Iris pigment epithelial cell (primary cell): ENCODE results near the gene TFCP2.
A peak's percentile ranks its signal among the peaks of the same experiment; 100 is the strongest.
"Not testable (repeated sequence)": the region's sequence is repeated elsewhere in the genome, so short reads cannot be mapped to it uniquely, and the experiment has no call there.

Source experiments
- DNase-seq: peaks from one replicate; pipeline ENCODE4 v3.0.0-alpha.2; 2011; ENCODE audit warnings: low read depth

TFCP2 gene

DNA sequence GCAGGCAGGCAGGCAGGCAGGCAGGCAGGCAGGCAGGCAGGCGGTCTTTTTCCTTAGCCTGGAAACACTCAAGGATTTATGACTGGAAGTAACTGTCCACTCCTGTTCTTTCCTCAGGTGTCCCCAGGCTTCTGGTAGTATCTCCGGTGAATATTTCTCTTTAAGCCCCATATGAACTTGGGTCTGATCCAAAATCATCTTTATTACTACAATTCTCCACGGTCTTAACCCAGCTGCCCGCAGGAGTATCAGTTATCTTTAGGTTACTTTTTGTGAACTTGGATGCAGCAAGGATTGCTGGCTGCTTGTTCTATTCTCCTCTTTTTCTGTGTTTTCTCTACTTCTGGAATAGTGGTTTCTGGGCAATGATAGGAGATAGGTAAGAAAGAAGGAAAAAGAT, 92.8 kb downstream of the TFCP2 start:
- DNase-seq, result no peak

GRCh38 chr12:51078866-51079265, 94.1 kb downstream of the TFCP2 start:
- DNase-seq, result not testable (repeated sequence)

GRCh38 chr12:51078346-51078745, 94.6 kb downstream of the TFCP2 start:
- not testable (repeated sequence) for DNase-seq

- DNase-seq, result peak; percentile 60
These were observed 95.0 kb downstream of the TFCP2 start for GRCh38 chr12:51077930-51078329.

GRCh38 chr12:51076236-51076930, 96.6 kb downstream of the TFCP2 start:
- DNase-seq, result no peak

GRCh38 chr12:51075390-51075789, 97.5 kb downstream of the TFCP2 start:
- no peak for DNase-seq

DNA sequence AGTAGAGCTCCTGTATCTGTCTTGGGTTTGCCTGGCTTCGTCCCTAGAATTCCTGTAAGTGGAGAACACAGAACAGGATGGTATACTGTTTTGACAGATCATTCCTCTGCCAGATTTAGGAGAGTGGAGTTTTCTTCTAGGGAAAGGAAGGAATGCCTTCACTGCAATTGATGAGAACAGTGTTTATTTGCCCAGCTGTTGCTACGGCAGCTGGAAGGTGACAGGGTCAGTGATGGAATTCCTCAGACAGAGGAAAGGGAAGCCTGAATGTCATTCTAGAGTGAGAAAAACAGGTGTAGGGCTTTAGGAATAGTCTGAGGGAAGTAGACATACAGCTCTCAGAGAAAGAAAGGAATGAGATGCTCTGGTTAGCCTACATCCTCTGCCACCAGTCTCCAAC, 101.3 kb downstream of the TFCP2 start:
- DNase-seq, result no peak

DNA sequence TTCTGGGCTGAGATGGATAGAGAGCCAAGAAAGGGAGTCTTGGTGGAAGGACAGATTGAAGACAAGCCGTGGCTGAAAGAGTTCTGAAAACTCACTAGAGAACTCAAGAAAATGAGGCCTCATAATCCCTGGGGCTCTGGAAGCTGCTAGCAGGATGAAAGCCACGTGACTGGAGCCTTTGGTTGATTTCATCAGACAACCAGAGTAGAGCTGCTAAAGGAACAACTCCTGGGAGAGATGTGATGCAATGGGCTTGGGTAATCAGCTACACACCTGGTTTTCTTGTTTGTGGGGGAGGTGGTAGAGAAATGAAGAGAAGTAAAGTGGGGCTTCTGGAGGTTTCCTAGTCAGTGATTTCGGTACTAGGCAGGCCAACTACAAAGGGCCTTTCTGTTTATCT, 102.9 kb downstream of the TFCP2 start:
- peak; percentile 89 for DNase-seq

GRCh38 chr12:51067771-51068170, 105.2 kb downstream of the TFCP2 start:
- DNase-seq, result no peak

GRCh38 chr12:51067229-51067628, 105.7 kb downstream of the TFCP2 start:
- DNase-seq, result no peak

DNA sequence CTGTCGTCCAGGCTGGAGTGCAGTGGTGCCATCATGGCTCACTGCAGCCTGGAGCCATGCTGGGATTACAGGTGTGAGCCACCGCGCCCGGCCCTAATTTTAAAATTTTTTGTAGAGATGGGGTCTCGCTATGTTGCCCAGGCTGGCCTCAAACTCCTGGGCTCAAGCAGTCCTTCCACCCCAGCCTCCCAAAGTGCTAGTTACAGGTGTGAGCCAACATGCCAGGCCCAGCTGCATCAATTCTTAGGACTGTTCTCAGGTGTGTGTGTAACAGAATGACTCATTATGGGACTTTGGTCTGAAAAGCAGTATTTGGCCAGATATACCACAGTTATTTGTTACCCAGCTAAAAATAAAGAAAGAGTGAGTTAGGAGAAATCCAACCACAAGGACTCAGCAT, 107.4 kb downstream of the TFCP2 start:
- no peak for DNase-seq

DNA sequence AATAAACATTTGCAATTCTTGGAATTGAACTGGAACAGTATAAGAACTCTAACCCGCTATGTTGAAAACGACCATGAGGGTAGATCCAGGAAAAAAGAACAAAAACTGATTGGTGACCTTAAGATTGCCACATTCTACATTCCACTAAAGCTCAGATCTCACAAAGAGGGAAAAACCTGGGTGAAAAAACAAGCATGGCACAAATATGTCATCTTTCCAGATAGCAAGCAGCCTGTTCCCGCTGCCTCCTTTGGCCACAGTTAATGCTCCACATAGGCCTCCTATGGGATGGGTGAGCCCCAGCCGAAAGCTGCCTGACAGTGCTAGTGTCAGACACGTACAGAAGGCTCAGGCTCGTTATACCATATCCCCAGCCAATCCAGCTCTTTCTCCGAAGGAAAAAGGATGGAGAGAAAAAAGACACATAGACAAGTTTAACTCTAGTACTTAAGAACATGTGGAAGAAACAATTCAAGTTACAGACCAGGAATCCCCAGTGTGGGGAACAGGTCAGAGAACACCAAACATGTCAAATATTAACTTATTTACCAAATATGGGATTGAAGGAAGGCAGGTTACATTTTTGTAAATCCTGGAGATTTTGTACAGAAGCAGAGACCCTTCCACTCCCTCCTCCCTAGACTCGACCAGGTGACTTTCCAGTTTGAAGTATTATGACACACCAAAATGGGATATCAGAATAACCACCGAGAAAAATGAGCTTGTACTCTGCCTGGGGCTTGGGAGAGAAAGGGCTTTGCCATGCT, 110.1 kb downstream of the TFCP2 start:
- DNase-seq, result no peak

DNA sequence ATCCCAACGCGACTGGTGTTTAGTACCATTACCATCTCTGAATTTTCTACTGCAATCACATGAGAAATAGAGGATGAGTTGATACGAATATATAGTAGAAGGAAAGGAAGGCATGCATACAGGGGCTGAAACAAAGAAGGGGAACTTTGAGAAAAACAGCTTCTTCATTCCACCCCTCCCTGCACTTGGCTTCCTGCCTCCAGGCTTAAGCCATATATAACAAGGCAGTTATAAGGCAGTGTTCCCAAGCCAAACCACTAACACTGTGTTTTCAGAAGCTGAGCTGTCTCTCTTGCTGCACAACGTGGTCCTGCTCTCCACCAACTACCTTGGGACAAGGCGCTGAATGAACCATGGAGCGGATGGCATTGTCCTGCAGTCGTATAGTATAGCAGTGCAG, 113.8 kb downstream of the TFCP2 start:
- DNase-seq, result no peak

GRCh38 chr12:51056242-51056641, 116.7 kb downstream of the TFCP2 start:
- DNase-seq, result peak; percentile 95

GRCh38 chr12:51055060-51055459, 117.9 kb downstream of the TFCP2 start:
- DNase-seq, result no peak

DNA sequence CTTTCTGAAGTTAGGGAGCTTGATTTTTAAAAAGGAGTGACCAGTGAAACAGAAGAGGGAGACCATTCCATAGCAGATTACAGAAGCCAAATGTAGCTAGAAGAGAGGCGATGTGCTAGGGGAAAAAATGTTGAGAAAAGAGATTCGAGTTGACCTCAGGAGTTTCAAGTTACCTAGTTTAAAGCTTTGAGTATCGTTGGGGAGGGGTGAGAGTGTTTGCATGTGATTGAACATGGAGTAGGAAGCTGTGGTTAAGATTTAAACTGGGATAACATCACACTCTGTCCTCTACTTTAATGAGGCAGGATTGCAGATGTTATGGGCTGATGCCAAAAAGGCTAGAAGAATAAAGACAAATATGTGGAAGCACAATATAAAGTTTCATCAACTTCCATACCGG, 121.1 kb downstream of the TFCP2 start:
- peak; percentile 34 for DNase-seq

DNA sequence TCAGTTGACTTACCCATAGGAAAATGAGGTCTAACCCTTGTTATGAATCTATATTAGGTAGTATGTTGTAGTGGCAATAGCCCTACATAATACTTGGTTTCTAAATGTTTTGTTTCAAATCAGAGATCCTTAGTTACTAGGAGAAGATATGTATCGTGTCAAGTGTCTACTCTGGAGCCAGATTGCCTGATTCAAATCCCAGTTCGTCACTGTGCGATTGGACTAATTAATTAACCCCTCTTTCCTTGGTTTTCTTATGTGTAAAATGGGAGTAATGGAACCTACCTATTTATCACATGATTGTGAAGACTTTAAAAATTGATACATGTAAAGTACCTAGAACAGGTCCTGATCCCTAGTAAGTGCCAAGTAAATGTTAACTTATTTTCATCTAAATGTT, 123.4 kb downstream of the TFCP2 start:
- DNase-seq, result no peak

DNA sequence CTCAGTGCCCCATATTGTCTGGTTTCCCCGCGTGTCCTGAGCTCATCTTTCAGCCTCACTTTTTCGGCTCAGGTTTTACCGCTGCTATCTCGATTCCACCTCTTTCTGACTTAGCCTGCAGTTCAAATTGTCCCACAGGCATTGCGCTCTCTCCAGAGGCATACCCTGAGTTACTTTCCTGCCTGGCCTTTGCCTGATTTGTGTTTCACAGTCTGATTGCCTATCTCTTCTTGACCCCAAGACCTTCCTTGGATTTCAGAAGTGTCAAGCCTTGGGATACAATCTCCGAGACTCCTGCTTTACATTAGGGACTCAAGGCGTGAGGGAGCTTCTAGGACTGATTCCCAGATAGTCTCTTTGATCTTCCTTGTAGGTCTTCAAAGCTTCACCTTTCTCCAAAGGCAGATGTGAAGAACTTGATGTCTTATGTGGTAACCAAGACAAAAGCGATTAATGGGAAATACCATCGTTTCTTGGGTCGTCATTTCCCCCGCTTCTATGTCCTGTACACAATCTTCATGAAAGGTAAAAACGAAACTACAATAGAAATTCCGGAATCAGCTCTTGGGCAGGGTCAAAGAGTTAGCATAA, 124.2 kb downstream of the TFCP2 start:
- DNase-seq, result no peak

DNA sequence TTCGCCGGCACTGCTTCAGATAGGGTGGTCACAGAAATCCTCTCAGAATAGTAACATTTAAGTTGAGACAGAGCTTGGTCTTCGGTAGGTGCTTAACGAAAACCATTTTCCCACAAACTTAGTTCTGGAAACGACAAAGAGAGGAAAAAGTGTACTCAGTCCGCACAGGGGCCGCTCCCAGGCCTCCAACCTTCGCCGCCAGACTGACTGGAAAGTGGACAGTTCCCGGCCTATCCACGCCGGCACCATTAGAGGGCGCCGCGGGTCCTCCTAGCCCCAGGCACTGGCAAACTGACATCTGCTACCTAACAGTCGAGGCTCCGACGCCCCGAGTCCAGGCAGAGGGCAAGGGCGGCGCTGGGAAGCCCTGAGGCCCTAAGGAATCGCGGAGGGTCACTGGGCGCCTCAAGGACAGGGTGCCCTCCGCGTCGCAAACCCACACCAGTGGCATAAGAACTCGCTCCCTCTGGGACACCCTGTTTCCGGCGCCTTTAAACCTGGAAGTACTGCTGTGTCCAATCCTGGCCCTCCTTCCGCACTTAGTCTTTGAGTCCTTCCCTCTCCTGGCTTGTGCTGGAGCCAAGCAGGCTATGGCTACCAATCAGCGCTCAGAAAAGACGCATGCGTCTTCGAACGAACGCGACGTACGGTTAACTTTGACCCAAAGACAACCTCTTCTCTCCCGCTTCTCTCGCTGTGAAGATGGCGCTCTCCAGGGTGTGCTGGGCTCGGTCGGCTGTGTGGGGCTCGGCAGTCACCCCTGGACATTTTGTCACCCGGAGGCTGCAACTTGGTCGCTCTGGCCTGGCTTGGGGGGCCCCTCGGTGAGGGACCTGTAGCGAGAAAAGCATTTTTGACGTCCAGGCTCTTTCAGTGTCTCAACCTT, 125.0 kb downstream of the TFCP2 start, which contains the start of gene LETMD1:
LETMD1 (plus strand) TSS at position 673 of the 886 bp plus-strand sequence; CDS start at position 703, 30 bp downstream.
- peak; percentile 99 for DNase-seq
